HCT116 (cell line): ENCODE measurements around the gene PRICKLE1. TPM values are rescaled to one million over a fixed set of nuclear protein-coding genes. Genes with fewer than 3 reads are reported as not detected.

ENCODE experiments used
- ATAC-seq: fragments of 200-7000 bp; cut with Tn5 transposase; 2 replicates; pipeline ENCODE4 v1.9.1; 2020; ENCODE audit warnings: mild to moderate bottlenecking, moderate library complexity
- BruUV-seq: library from RNA; stranded (reverse); fragments of 400-500 nt; replicated peaks from 2 replicates; lab custom pipeline; 2021; lab: Mats Ljungman, UMichigan
- CTCF ChIA-PET: fragments of 300-600 bp; sonication (Branson Sonifier 250); formaldehyde crosslinking; loops from one replicate; lab custom pipeline; 2021; ENCODE audit warnings: antibody characterized with exemption; lab: Charles Lee
- POLR2A ChIA-PET: fragments of 300-600, 350-600 bp; sonication (Branson Sonifier 250); formaldehyde crosslinking; loops from one replicate; lab custom pipeline; 2021; ENCODE audit warnings: antibody characterized with exemption; lab: Charles Lee
- RAD21 ChIA-PET, 2 experiments: fragments of 300-600 bp; sonication (Branson Sonifier 250); formaldehyde crosslinking; loops; one replicate each; lab custom pipeline; 2023; ENCODE audit warnings: low total read pairs in 2 of 2; ENCODE audit not compliant: uncharacterized antibody in 2 of 2, unreplicated experiment in 2 of 2, low non-redundant PET in 1 of 2; lab: Charles Lee
- DNase-seq: peaks from one replicate; pipeline ENCODE4 v3.0.0-alpha.2; 2010; ENCODE audit warnings: low read depth, low spot score
- H2AFZ ChIP-seq: fragments of 200-600 bp; shearing (Covaris generic), sonication (generic); 2 replicates; pipeline ENCODE4 v1.6.1; 2017; ENCODE audit warnings: low read depth, mixed run types, mixed read lengths, antibody characterized with exemption, low read length; ENCODE audit not compliant: poor library complexity, severe bottlenecking
- H3K27ac ChIP-seq: 2 replicates; pipeline ENCODE4 v1.5.1; 2012; ENCODE audit warnings: low read depth, low read length
- H3K27me3 ChIP-seq: fragments of 200-600 bp; sonication (generic); 2 replicates; pipeline ENCODE4 v1.6.1; 2016; ENCODE audit warnings: mixed run types, low read length, mixed read lengths; ENCODE audit not compliant: insufficient read depth
- H3K36me3 ChIP-seq, 2 experiments: fragments of 200-500 bp in 1 of 2; fragments of 200-600 bp in 1 of 2; sonication (Bioruptor generic) in 1 of 2; sonication (generic) in 1 of 2; 2 replicates each; pipeline versions ENCODE4 v1.5.1 to v1.6.1; 2014 to 2016; ENCODE audit warnings: low read length in 2 of 2, inconsistent platforms in 1 of 2, mixed read lengths in 1 of 2, mixed run types in 1 of 2; ENCODE audit not compliant: insufficient read depth in 2 of 2, control insufficient read depth in 1 of 2
- H3K4me1 ChIP-seq, 2 experiments: fragments of 200-600 bp in 1 of 2; sonication (generic) in 1 of 2; 2 replicates each; pipeline versions ENCODE4 v1.5.1 to v1.6.1; 2012 to 2017; ENCODE audit warnings: low read length in 2 of 2, inconsistent platforms in 1 of 2, mild to moderate bottlenecking in 1 of 2, mixed read lengths in 1 of 2, mixed run types in 1 of 2, moderate library complexity in 1 of 2; ENCODE audit not compliant: insufficient read depth in 2 of 2, control insufficient read depth in 1 of 2
- H3K4me2 ChIP-seq: fragments of 200-600 bp; sonication (generic); 2 replicates; pipeline ENCODE4 v1.6.1; 2017; ENCODE audit warnings: mixed run types, low read length, mixed read lengths
- H3K4me3 ChIP-seq, 2 experiments: fragments of 200-600 bp in 1 of 2; sonication (generic) in 1 of 2; replicated peaks in 1 of 2; 2 replicates each; pipeline ENCODE4 v1.5.1; 2011 to 2016; ENCODE audit warnings: low read length in 2 of 2, control low read depth in 1 of 2, low read depth in 1 of 2, mild to moderate bottlenecking in 1 of 2, mixed read lengths in 1 of 2, mixed run types in 1 of 2
- H3K79me2 ChIP-seq: fragments of 200-600 bp; sonication (generic); 2 replicates; pipeline ENCODE4 v1.6.1; 2017; ENCODE audit warnings: mild to moderate bottlenecking, mixed run types, low read length, moderate library complexity, mixed read lengths; ENCODE audit not compliant: insufficient read depth
- H3K9ac ChIP-seq: fragments of 200-600 bp; sonication (generic); 2 replicates; pipeline ENCODE4 v1.6.1; 2016; ENCODE audit warnings: low read length, mixed read lengths
- H3K9me2 ChIP-seq: fragments of 200-600 bp; sonication (generic), shearing (Covaris generic); 2 replicates; pipeline ENCODE4 v1.6.1; 2017; ENCODE audit warnings: mixed run types, mild to moderate bottlenecking, moderate library complexity; ENCODE audit not compliant: insufficient read depth
- H3K9me3 ChIP-seq, 2 experiments: fragments of 200-500 bp in 1 of 2; fragments of 200-600 bp in 1 of 2; sonication (Bioruptor generic) in 1 of 2; sonication (generic) in 1 of 2; 2 replicates each; pipeline ENCODE4 v1.6.1; 2014 to 2017; ENCODE audit warnings: low read length in 2 of 2, mixed read lengths in 2 of 2, inconsistent platforms in 1 of 2, low read depth in 1 of 2, mild to moderate bottlenecking in 1 of 2, mixed run types in 1 of 2, moderate library complexity in 1 of 2; ENCODE audit not compliant: control insufficient read depth in 1 of 2, insufficient read depth in 1 of 2
- H4K20me1 ChIP-seq: fragments of 200-600 bp; sonication (generic), shearing (Covaris generic); 2 replicates; pipeline ENCODE4 v1.6.1; 2017; ENCODE audit warnings: mixed run types, mild to moderate bottlenecking, moderate library complexity; ENCODE audit not compliant: insufficient read depth
- ATF3 ChIP-seq: IDR thresholded peaks from 2 replicates; pipeline ENCODE4 v1.6.1; 2012
- CBX3 ChIP-seq: IDR thresholded peaks from 2 replicates; pipeline ENCODE4 v1.6.1; 2012; ENCODE audit warnings: low read depth
- CEBPB ChIP-seq: IDR thresholded peaks from 2 replicates; pipeline ENCODE4 v1.6.1; 2012; ENCODE audit warnings: low read depth
- CTCF ChIP-seq, 3 experiments: fragments of 200-600 bp in 1 of 3; sonication (generic) in 1 of 3; IDR thresholded peaks in 2 of 3; conservative IDR thresholded peaks in 1 of 3; 2 replicates each; pipeline ENCODE4 v1.5.1; 2012 to 2017; ENCODE audit warnings: low read depth in 2 of 3, low read length in 2 of 3, antibody characterized with exemption in 1 of 3, borderline replicate concordance in 1 of 3, control low read depth in 1 of 3, mild to moderate bottlenecking in 1 of 3, mixed read lengths in 1 of 3, mixed run types in 1 of 3, moderate library complexity in 1 of 3; ENCODE audit not compliant: insufficient read depth in 1 of 3
- EZH2phosphoT487 ChIP-seq: fragments of 200-600 bp; IDR thresholded peaks from 2 replicates; pipeline ENCODE4 v1.6.1; 2018; ENCODE audit warnings: antibody characterized with exemption, borderline replicate concordance
- FOSL1 ChIP-seq: IDR thresholded peaks from 2 replicates; pipeline ENCODE4 v1.6.1; 2012; ENCODE audit warnings: low read depth
- JUND ChIP-seq: IDR thresholded peaks from 2 replicates; pipeline ENCODE4 v1.6.1; 2012
- MAX ChIP-seq: IDR thresholded peaks from 2 replicates; pipeline ENCODE4 v1.6.1; 2012
- POLR2AphosphoS5 ChIP-seq: IDR thresholded peaks from 2 replicates; pipeline ENCODE4 v1.6.1; 2011; ENCODE audit warnings: mild to moderate bottlenecking, low read depth, low read length, moderate library complexity
- RAD21 ChIP-seq: IDR thresholded peaks from 2 replicates; pipeline ENCODE4 v1.6.1; 2012; ENCODE audit warnings: low read depth, mild to moderate bottlenecking
- SIN3A ChIP-seq: IDR thresholded peaks from 2 replicates; pipeline ENCODE4 v1.6.1; 2012; ENCODE audit warnings: low read depth
- SP1 ChIP-seq: IDR thresholded peaks from 2 replicates; pipeline ENCODE4 v1.6.1; 2012; ENCODE audit warnings: low read depth
- SRF ChIP-seq: IDR thresholded peaks from 2 replicates; pipeline ENCODE4 v1.6.1; 2012; ENCODE audit warnings: low read depth
- TCF7L2 ChIP-seq: IDR thresholded peaks from 2 replicates; pipeline ENCODE4 v1.7.0; 2011; ENCODE audit warnings: borderline replicate concordance, inconsistent platforms; ENCODE audit not compliant: insufficient read depth, insufficient read length; ENCODE audit errors: extremely low read depth
- YY1 ChIP-seq: IDR thresholded peaks from 2 replicates; pipeline ENCODE4 v1.6.1; 2011; ENCODE audit warnings: low read length, low read depth, moderate library complexity, mild to moderate bottlenecking; ENCODE audit not compliant: insufficient replicate concordance; ENCODE audit errors: extremely low read depth
- ZBTB33 ChIP-seq: IDR thresholded peaks from 2 replicates; pipeline ENCODE4 v1.6.1; 2011; ENCODE audit warnings: mild to moderate bottlenecking, low read length, moderate library complexity; ENCODE audit not compliant: insufficient replicate concordance; ENCODE audit errors: extremely low read depth
- ZFX ChIP-seq: fragments of 450-650 bp; IDR thresholded peaks from 2 replicates; pipeline ENCODE4 v1.6.1; 2017
- ZNF274 ChIP-seq: fragments of 200-500 bp; sonication (Bioruptor generic); IDR thresholded peaks from 2 replicates; pipeline ENCODE4 v1.6.1; 2014; ENCODE audit warnings: mild to moderate bottlenecking, low read depth, low read length, inconsistent platforms
- intact Hi-C: fragments of 100-400 bp; cut with micrococcal nuclease; formaldehyde crosslinking; loops from 2 replicates; pipeline ENCODE4 v1.10.0; 2022
- total RNA-seq: library from RNA; stranded (reverse); gene quantifications from one replicate; pipeline ENCODE4 v1.2.1, GENCODE V29; 2021; ENCODE audit not compliant: unreplicated experiment

PRICKLE1 gene
- total RNA-seq, 1 experiment from 2014 or later = 1.3 TPM

GRCh38 chr12:42482748-42483520, 106.6 kb downstream of the PRICKLE1 start:
- Histone ChIP-seq H3K4me1 (peaks cover 11% of the 10 kb centered on the region in 2 experiments; a peak in 2 of 4 replicates), H3K79me2 (no peaks in the 10 kb centered on the region), H3K9me2 (no peaks in the 10 kb centered on the region), H3K27me3 (no peaks in the 10 kb centered on the region), H2AFZ (peak overlapping the region; percentile 71), H4K20me1 (no peaks in the 10 kb centered on the region), H3K9me3 (no peaks in the 10 kb centered on the region), H3K9ac (peak overlapping the region; percentile 54), H3K36me3 (no peaks in the 10 kb centered on the region), H3K4me3 (peak overlapping the region; percentile 68 to 73), H3K27ac (peak overlapping the region; percentile 29; the same call in 1 of the 2 replicates), H3K4me2 (peak overlapping the region; percentile 92)
- DNase-seq = no peak
- intact Hi-C loops = loop anchor here (1.0 to 10.0 kb wide), 4 partner anchors 86 to 854 kb away; no protein-coding TSS in a partner anchor
- ChIA-PET RAD21 (interaction anchor here (0.7 to 1.9 kb wide), 2 partner anchors 86 kb away, joined by 3 to 12 read pairs; no protein-coding TSS in a partner anchor), POLR2A (no interaction called here), CTCF (interaction anchor here (0.7 to 4.2 kb wide), 14 partner anchors 9 to 917 kb away, joined by 3 to 36 read pairs (median 4); no protein-coding TSS in a partner anchor)
- no TSS peak for BruUV-seq
- ATAC-seq = peak; percentile 87
- TF ChIP-seq CTCF (IDR thresholded peaks at IDR 0.05 in 2 of 3, conservative IDR thresholded peaks at IDR 0.05 in 1 of 3; ENCODE audit: borderline replicate concordance in 1 of 3, insufficient read depth in 1 of 3, low read depth in 2 of 3, low read length in 2 of 3) (peak; percentile 82 to 97 (median 91)), ZBTB33 (no peak), CEBPB (no peak), TCF7L2 (no peak), JUND (no peak), SIN3A (no peak), FOSL1 (no peak), EZH2phosphoT487 (no peak), SRF (no peak), POLR2AphosphoS5 (no peak), ZNF274 (no peak), YY1 (peak; percentile 36), SP1 (no peak), ATF3 (no peak), RAD21 (peak; percentile 89), MAX (no peak), CBX3 (0 out of 2 replicates have a peak, but pooled peaks have one; percentile 25), ZFX (peak; percentile 73)
